BJ (cell line): Measurements from ENCODE around the gene TMED6. TPM values are rescaled to one million over a fixed set of nuclear protein-coding genes. Genes with fewer than 3 reads are reported as not detected.

Source experiments
- CTCF ChIA-PET: fragments of 350-600 bp; formaldehyde crosslinking; extraction: SDS; loops from one replicate; lab custom pipeline; 2021; ENCODE audit warnings: antibody characterized with exemption, inconsistent platforms; lab: Yijun Ruan, JAX
- POLR2A ChIA-PET: fragments of 300-600 bp; sonication (Branson Sonifier 250); formaldehyde crosslinking; extraction: SDS; loops from one replicate; lab custom pipeline; 2021; ENCODE audit warnings: antibody characterized with exemption; lab: Charles Lee
- DNase-seq: peaks from one replicate; pipeline ENCODE4 v3.0.0-alpha.2; 2011; ENCODE audit warnings: low read depth
- H3K27me3 ChIP-seq: 2 replicates; pipeline ENCODE4 v1.6.0; 2011; ENCODE audit warnings: low read length; ENCODE audit not compliant: control insufficient read depth, insufficient read depth
- H3K36me3 ChIP-seq: 2 replicates; pipeline ENCODE4 v1.5.1; 2011; ENCODE audit warnings: low read length; ENCODE audit not compliant: control insufficient read depth, insufficient read depth
- H3K4me3 ChIP-seq: 2 replicates; pipeline ENCODE4 v1.5.1; 2011; ENCODE audit warnings: low read depth, mild to moderate bottlenecking, control low read depth, low read length
- polyA plus RNA-seq: library from polyadenylated mRNA; depleted of rRNA; stranded (reverse); fragments of >200 nt; gene quantifications from 2 replicates; pipeline ENCODE4 v1.2.3, GENCODE V29; 2011
- TF ChIP-seq, protein P1 (sequence below): IDR thresholded peaks from 2 replicates; pipeline ENCODE4 v1.5.1; 2011; ENCODE audit warnings: low read depth, mild to moderate bottlenecking, control low read depth, inconsistent platforms, low read length, moderate library complexity; ENCODE audit not compliant: insufficient read depth

TMED6 gene
- polyA plus RNA-seq, 1 experiment: not detected

DNA sequence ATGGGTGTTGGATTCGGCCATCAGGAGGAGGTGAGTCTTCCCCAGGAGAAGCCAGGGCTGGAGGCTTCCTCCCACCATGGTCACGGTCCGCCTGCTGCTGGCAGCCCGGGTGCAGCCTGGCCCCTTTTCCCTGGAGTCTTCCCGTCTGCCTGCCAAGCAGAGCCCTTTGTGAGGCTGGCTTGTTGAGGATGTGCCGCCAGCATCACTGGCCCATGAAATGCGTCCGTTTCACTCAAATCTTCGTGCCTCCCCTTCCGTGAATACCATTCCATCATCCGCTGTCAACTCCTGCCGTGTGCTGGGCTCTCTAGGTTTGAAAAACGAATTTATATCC, 30.9 kb downstream of the TMED6 start:
- peaks cover 65% of the 10 kb centered on the region for H3K36me3 ChIP-seq
- no peak for DNase-seq
- CTCF ChIA-PET: no interaction called here
- no peaks in the 10 kb centered on the region for H3K27me3 ChIP-seq
- H3K4me3 ChIP-seq: no peak overlapping the region
- TF ChIP-seq, protein P1, sequence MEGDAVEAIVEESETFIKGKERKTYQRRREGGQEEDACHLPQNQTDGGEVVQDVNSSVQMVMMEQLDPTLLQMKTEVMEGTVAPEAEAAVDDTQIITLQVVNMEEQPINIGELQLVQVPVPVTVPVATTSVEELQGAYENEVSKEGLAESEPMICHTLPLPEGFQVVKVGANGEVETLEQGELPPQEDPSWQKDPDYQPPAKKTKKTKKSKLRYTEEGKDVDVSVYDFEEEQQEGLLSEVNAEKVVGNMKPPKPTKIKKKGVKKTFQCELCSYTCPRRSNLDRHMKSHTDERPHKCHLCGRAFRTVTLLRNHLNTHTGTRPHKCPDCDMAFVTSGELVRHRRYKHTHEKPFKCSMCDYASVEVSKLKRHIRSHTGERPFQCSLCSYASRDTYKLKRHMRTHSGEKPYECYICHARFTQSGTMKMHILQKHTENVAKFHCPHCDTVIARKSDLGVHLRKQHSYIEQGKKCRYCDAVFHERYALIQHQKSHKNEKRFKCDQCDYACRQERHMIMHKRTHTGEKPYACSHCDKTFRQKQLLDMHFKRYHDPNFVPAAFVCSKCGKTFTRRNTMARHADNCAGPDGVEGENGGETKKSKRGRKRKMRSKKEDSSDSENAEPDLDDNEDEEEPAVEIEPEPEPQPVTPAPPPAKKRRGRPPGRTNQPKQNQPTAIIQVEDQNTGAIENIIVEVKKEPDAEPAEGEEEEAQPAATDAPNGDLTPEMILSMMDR: no peak
- POLR2A ChIA-PET: no interaction called here

DNA sequence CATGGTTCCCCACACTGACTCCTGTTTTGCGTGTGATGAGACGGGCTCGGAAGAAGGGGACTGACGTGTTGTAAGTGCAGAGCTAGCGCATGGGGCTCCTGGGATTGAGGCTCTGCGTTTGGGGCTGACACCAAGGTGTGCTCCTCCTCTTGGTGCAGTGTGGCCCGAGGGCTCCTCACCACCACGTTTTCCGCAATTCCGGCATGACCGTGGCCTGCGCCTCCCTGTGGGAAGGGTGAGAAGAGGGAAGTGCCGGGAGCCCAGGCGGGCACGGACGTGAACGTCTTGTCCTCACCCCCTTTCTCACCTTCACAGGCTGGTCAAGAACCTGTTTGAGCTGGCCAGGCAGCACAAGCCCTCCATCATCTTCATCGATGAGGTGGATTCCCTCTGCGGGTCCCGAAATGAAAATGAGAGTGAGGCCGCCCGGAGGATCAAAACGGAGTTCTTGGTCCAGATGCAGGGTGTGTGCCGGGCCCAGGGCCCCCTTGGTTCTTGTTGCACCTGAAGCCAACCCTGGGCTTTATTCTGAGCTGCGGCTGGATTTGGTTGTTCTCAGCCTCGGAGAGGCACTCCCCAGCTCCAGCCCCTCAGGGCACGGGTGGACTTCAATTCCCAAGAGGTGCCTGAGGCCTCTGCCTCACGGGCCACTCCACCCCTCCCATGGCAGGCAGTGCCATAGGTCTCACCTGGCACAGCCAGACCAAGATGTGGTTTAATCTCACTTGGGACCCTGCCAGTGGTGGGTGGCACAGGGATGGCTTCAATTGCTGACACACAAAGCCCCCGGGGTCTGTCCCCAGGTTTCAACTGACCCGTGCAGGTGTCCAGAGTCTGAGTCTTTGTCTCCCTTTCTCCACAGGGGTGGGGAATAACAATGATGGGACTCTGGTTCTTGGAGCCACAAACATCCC, 31.5 kb downstream of the TMED6 start:
- H3K4me3 ChIP-seq: no peak overlapping the region
- H3K27me3 ChIP-seq: no peaks in the 10 kb centered on the region
- TF ChIP-seq, protein P1: no peak
- ChIA-PET POLR2A (no interaction called here), CTCF (no interaction called here)
- peaks cover 69% of the 10 kb centered on the region for H3K36me3 ChIP-seq
- no peak for DNase-seq

DNA sequence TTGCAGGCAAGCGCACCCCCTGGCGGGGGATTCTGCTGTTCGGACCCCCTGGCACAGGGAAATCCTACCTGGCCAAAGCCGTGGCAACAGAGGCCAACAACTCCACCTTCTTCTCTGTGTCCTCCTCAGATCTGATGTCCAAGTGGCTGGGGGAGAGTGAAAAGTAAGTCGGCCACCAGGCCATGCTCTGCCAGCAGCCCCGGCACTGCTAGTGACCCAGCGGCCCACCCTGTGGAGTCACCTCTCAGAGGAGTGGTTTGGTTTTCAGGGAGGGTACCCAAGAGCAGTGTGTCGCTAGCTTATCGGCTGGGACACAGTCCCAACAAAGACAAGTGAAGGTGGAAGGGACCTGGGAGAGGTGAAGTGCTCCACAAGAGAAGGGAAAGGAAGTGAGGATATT, 32.2 kb downstream of the TMED6 start:
- ChIA-PET POLR2A (no interaction called here), CTCF (no interaction called here)
- Histone ChIP-seq H3K36me3 (peaks cover 69% of the 10 kb centered on the region), H3K27me3 (no peaks in the 10 kb centered on the region), H3K4me3 (no peak overlapping the region)
- TF ChIP-seq, protein P1: no peak
- no peak for DNase-seq

DNA sequence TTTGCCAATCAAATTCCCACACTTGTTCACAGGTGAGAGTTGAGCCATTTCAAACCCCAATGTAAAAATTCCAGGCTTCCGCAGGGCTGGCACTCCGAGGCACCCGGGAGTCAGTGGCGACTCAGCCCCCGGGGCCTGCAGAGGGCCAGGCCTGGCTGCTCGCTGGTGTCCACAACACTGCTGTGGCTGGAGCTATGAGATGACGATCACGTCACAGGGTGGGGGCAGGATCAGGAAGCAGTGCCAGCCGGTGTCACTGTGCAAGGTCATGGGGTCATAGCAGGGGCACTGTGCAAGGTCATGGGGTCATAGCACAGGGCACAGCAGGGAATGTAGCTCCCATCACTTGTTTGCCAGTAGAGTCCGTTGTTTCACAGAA, 32.7 kb downstream of the TMED6 start:
- no peaks in the 10 kb centered on the region for H3K27me3 ChIP-seq
- ChIA-PET POLR2A (no interaction called here), CTCF (no interaction called here)
- peaks cover 66% of the 10 kb centered on the region for H3K36me3 ChIP-seq
- H3K4me3 ChIP-seq: no peak overlapping the region
- DNase-seq: no peak
- TF ChIP-seq, protein P1: no peak

DNA sequence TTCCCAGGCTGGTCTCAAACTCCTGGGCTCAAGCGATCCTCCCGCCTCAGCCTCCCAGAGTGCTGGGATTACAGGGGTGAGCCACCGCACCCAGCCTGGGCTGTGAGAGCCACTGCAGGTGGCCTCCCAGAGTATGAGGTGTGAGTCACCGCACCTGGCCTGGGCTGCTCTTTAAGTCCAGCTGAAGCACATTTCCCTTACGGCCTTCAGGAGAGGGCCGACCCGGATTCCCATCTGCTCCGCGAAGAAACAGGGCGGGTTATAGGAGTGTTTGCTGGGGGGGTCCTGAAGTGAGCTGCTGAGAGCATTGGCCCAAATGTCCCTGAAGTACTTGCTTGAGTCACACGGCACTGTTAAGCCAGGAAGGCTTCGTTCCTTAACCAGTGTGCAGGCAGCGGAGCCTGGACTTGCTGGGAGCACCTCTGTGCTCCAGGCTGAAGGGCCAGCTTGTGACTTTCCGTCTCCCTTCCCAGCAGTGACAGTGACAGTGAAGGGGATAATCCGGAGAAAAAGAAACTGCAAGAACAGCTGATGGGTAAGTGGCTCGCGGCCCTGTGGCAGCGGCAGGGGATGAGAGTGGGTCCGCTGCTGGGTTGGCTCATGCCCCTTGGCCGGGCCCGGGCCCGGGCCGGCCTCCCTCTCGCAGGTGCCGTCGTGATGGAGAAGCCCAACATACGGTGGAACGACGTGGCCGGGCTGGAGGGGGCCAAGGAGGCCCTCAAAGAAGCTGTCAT, 33.2 kb downstream of the TMED6 start:
- POLR2A ChIA-PET: no interaction called here
- CTCF ChIA-PET: no interaction called here
- no peak for DNase-seq
- Histone ChIP-seq H3K4me3 (no peak overlapping the region), H3K27me3 (no peaks in the 10 kb centered on the region), H3K36me3 (peaks cover 64% of the 10 kb centered on the region)
- TF ChIP-seq, protein P1: no peak
